ENCODE data around the gene PACSIN2.

The PACSIN2 gene

DNA sequence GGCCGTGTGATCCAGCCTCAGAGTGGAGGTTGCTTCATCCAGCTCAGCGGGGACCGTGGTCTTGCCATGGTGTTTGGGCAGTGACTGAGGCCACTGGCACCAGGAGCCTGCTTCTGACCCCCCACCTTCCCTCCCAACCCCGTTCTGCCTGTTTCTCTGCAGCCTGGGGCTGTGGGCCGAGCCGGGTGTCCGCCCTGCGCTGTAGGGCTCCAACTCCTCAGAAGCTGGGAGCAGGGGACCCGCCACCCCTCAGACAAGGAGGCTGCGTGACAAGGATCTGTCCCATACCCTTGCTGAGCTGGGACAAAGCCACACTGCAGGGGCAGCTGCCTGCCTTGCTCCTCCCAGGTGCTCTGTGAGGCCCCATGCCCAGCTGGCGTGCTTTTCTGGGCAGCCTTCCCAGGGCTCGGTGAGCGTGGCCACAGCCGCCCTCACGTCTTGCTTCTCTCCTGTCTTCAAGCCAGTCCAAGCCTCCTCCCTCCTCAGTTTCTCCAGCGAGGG, 146.1 kb downstream of the PACSIN2 start:
- peak overlapping the region; percentile 64 to 76 for H3K27ac ChIP-seq
- intact Hi-C loops (cut with DNase I; ENCODE audit: low total_unique reads) = loop anchor here (10.0 kb wide), 1 partner anchor 146 kb away; the partner anchor contains the start of gene PACSIN2
- TF ChIP-seq, protein P1, sequence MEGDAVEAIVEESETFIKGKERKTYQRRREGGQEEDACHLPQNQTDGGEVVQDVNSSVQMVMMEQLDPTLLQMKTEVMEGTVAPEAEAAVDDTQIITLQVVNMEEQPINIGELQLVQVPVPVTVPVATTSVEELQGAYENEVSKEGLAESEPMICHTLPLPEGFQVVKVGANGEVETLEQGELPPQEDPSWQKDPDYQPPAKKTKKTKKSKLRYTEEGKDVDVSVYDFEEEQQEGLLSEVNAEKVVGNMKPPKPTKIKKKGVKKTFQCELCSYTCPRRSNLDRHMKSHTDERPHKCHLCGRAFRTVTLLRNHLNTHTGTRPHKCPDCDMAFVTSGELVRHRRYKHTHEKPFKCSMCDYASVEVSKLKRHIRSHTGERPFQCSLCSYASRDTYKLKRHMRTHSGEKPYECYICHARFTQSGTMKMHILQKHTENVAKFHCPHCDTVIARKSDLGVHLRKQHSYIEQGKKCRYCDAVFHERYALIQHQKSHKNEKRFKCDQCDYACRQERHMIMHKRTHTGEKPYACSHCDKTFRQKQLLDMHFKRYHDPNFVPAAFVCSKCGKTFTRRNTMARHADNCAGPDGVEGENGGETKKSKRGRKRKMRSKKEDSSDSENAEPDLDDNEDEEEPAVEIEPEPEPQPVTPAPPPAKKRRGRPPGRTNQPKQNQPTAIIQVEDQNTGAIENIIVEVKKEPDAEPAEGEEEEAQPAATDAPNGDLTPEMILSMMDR (IDR thresholded peaks at IDR 0.05) = no peak
- peak; percentile 53 to 94 for DNase-seq
- peaks cover 0 to 31% (median 17%) of the 10 kb centered on the region in 4 donors for H3K4me1 ChIP-seq
- peaks cover 33 to 45% (median 42%) of the 10 kb centered on the region in 3 donors for H3K36me3 ChIP-seq
- no peaks in the 10 kb centered on the region for H3K9me3 ChIP-seq
- no peak overlapping the region for H3K4me3 ChIP-seq
- H3K27me3 ChIP-seq = no peaks in the 10 kb centered on the region

DNA sequence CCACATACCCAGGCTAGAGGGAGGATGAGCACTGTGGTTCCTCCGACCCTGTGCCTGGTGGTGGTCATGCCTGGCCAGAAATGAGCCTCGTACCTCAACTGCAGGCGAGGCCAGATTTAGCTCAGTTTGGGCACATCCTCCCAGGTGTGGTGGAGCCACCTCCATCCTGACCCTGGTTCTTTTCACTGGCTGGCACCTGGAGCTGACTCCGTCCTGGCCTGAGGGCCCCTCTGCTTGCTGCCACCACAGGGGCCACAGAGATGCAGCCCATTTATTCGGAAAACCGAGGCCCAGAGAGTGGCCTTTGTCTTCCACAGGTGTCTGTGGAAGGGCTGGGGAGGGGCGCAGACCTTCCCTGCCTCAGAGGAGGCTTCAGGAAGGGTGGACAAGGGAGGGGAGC, 148.8 kb downstream of the PACSIN2 start:
- Histone ChIP-seq H3K27me3 (no peaks in the 10 kb centered on the region), H3K9me3 (no peaks in the 10 kb centered on the region), H3K4me3 (no peak overlapping the region), H3K36me3 (peaks cover 8 to 18% (median 15%) of the 10 kb centered on the region in 3 donors), H3K27ac (no peak overlapping the region), H3K4me1 (peaks cover 0 to 31% (median 17%) of the 10 kb centered on the region in 4 donors)
- DNase-seq = no peak
- intact Hi-C loops (cut with DNase I; ENCODE audit: low total_unique reads) = loop anchor here (10.0 kb wide), 1 partner anchor 149 kb away; the partner anchor contains the start of gene PACSIN2
- TF ChIP-seq, protein P1 (IDR thresholded peaks at IDR 0.05) = no peak

DNA sequence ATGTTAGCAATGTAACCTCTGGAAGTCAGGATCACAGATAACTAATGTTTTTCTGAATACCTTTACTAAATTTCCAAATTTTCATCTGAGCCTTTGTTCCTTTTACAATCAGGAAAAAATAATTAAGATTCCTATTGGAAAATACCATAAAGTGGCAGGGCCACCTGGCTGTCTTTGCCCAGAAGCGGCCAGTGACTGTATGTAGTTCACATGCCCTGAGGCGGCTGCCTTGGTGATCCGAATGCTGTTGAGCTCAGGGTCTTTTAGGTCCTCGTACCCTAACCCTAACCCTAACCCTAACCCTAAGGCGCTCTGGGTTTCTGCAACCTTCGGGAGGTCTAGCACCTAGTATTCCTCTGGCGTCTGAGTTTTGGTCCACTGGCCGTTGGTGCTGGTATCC, 149.4 kb downstream of the PACSIN2 start:
- Histone ChIP-seq H3K27ac (no peak overlapping the region), H3K27me3 (no peaks in the 10 kb centered on the region), H3K36me3 (peaks cover 3 to 13% (median 10%) of the 10 kb centered on the region in 3 donors), H3K4me1 (peaks cover 0 to 35% (median 17%) of the 10 kb centered on the region in 4 donors), H3K4me3 (no peak overlapping the region), H3K9me3 (no peaks in the 10 kb centered on the region)
- TF ChIP-seq, protein P1 (IDR thresholded peaks at IDR 0.05) = no peak
- DNase-seq = no peak
- intact Hi-C loops (cut with DNase I; ENCODE audit: low total_unique reads) = loop anchor here (10.0 kb wide), 1 partner anchor 149 kb away; the partner anchor contains the start of gene PACSIN2

DNA sequence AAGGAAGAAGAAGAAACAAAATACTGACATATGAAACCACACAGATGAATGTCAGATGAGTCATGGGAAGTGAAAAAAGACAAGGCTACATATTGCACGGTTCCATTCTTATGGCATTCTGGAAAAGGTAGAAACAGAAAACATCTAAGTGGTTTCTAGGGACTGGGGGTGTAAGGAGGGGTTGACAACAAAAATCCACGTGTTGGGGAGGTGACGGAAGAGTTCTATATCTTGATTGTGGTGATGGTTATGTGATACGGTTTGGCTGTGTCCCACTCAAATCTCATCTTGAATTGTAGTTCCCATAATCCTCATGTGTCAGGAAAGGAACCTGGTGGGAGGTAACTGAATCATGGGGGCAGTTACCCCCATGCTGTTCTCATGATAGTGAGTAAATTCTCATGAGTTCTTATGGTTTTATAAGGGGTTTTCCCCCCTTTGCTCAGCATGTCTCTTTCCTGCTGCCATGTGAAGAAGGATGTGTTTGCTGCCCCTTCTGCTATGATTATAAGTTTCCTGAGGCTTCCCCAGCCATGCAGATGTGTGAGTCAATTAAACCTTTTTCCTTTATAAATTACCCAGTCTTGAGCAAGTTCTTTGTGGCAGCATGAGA, 151.5 kb downstream of the PACSIN2 start:
- H3K4me1 ChIP-seq = peaks cover 0 to 20% (median 4%) of the 10 kb centered on the region in 4 donors
- no peaks in the 10 kb centered on the region for H3K9me3 ChIP-seq
- TF ChIP-seq, protein P1 (IDR thresholded peaks at IDR 0.05) = no peak
- H3K4me3 ChIP-seq = no peak overlapping the region
- no peaks in the 10 kb centered on the region for H3K27me3 ChIP-seq
- H3K27ac ChIP-seq = no peak overlapping the region
- H3K36me3 ChIP-seq = no peaks in the 10 kb centered on the region
- DNase-seq = no peak
- intact Hi-C loops (cut with DNase I; ENCODE audit: low total_unique reads) = loop anchor here (10.0 kb wide), 1 partner anchor 151 kb away; the partner anchor contains the start of gene PACSIN2

DNA sequence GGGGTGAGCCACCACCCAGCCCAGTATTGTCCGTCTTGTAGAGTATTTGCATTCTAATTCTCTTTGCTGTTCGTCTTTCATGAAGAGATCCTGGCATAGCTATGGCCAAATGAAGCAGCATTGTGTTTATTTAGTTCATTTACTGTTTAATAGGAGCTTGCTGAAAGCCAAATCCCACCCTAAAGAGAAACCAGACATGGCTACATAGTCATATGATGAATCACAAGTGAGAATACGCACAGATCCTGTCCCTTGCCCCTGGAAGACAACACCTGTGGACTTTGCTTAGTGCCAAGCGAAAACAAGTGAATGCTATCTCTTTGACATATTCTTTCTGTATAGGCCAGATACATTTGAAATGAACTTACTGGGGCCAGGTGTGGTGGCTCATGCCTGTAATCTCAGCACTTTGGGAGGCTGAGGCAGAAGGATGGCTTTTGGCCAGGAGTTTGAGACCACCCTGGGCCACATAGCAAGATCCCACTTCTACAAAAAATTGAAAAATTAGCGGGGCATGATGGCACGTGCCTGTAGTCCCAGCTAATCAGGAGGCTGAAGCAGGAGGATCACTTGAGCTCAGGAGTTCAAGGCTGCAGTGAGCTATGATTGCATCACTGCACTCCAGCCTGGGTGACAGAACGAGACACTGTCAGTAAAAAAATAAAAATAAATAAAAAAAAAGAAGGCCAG, 152.8 kb downstream of the PACSIN2 start:
- Histone ChIP-seq H3K27me3 (no peaks in the 10 kb centered on the region), H3K9me3 (no peaks in the 10 kb centered on the region), H3K27ac (no peak overlapping the region), H3K4me3 (no peak overlapping the region), H3K4me1 (peaks cover 0 to 19% (median 4%) of the 10 kb centered on the region in 4 donors), H3K36me3 (no peaks in the 10 kb centered on the region)
- intact Hi-C loops (cut with DNase I; ENCODE audit: low total_unique reads) = loop anchor here (10.0 kb wide), 1 partner anchor 153 kb away; the partner anchor contains the start of gene PACSIN2
- no peak for DNase-seq
- TF ChIP-seq, protein P1 (IDR thresholded peaks at IDR 0.05) = no peak
